ENCODE data around the gene C11orf91.
A peak's percentile ranks its signal among the peaks of the same experiment; 100 is the strongest.

C11orf91 gene

GRCh38 chr11:33723238-33723881, 22.7 kb upstream of the C11orf91 start:
- Histone ChIP-seq H3K9me3 (ENCODE audit: severe bottlenecking) (peaks cover 2% of the 10 kb centered on the region), H3K27ac (no peak overlapping the region), H3K36me3 (peaks cover 18% of the 10 kb centered on the region), H3K27me3 (ENCODE audit: insufficient read depth, low read depth, severe bottlenecking) (no peaks in the 10 kb centered on the region), H3K4me3 (ENCODE audit: low read depth, low read length) (no peak overlapping the region)
- no peak for TF ChIP-seq CTCF (IDR thresholded peaks at IDR 0.05; ENCODE audit: low read depth, low read length)
- no peak for DNase-seq

- Histone ChIP-seq H3K27ac (no peak overlapping the region), H3K27me3 (ENCODE audit: insufficient read depth, low read depth, severe bottlenecking) (no peaks in the 10 kb centered on the region), H3K4me3 (ENCODE audit: low read depth, low read length) (no peak overlapping the region), H3K36me3 (peaks cover 18% of the 10 kb centered on the region), H3K9me3 (ENCODE audit: severe bottlenecking) (no peaks in the 10 kb centered on the region)
- TF ChIP-seq CTCF (IDR thresholded peaks at IDR 0.05; ENCODE audit: low read depth, low read length) = no peak
- no peak for DNase-seq
Observed at GRCh38 chr11:33722590-33723234, 22.1 kb upstream of the C11orf91 start.

- no peak overlapping the region for H3K27ac ChIP-seq
- DNase-seq = no peak
- no peaks in the 10 kb centered on the region for H3K9me3 ChIP-seq (ENCODE audit: severe bottlenecking)
- no peak overlapping the region for H3K4me3 ChIP-seq (ENCODE audit: low read depth, low read length)
- peaks cover 18% of the 10 kb centered on the region for H3K36me3 ChIP-seq
- no peak for TF ChIP-seq CTCF (IDR thresholded peaks at IDR 0.05; ENCODE audit: low read depth, low read length)
- H3K27me3 ChIP-seq (ENCODE audit: insufficient read depth, low read depth, severe bottlenecking) = no peaks in the 10 kb centered on the region
Observed at GRCh38 chr11:33721984-33722383, 21.4 kb upstream of the C11orf91 start.

- H3K36me3 ChIP-seq = peaks cover 24% of the 10 kb centered on the region
- DNase-seq = peak; percentile 37
- H3K27ac ChIP-seq = no peak overlapping the region
Observed at GRCh38 chr11:33721426-33721825, 20.8 kb upstream of the C11orf91 start.

GRCh38 chr11:33719587-33719986, 19.0 kb upstream of the C11orf91 start:
- Histone ChIP-seq H3K36me3 (peaks cover 24% of the 10 kb centered on the region), H3K4me3 (ENCODE audit: low read depth, low read length) (no peak overlapping the region), H3K27me3 (ENCODE audit: insufficient read depth, low read depth, severe bottlenecking) (no peaks in the 10 kb centered on the region), H3K27ac (no peak overlapping the region), H3K9me3 (ENCODE audit: severe bottlenecking) (no peaks in the 10 kb centered on the region)
- no peak for DNase-seq
- TF ChIP-seq CTCF (IDR thresholded peaks at IDR 0.05; ENCODE audit: low read depth, low read length) = no peak

More at GRCh38 chr11:33721426-33721825, 20.8 kb upstream of the C11orf91 start:
- Histone ChIP-seq H3K9me3 (ENCODE audit: severe bottlenecking) (no peaks in the 10 kb centered on the region), H3K27me3 (ENCODE audit: insufficient read depth, low read depth, severe bottlenecking) (no peaks in the 10 kb centered on the region), H3K4me3 (ENCODE audit: low read depth, low read length) (no peak overlapping the region)
- no peak for TF ChIP-seq CTCF (IDR thresholded peaks at IDR 0.05; ENCODE audit: low read depth, low read length)

All from WERI-Rb-1 (cell line).